Measurements from ENCODE around the gene CEP112.

Gene CEP112

DNA sequence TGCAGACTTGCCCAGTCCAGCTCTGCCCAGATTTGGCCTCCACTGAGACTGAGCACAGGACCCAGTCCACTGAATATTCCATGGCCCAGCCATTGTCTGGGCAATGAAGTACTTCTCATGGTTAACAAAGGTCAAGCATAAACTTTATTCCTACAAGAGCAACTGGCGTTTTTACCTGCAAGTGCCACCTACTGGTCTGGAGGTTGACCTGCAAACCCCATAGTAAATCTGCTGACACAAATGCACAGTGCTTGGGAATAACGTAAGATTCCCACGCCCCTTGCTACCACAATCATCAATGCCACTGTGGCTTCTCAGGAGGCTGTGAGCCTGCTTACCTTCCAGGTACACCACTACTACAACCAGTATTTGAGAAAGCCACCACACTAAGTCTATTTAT, 170.2 kb downstream of the CEP112 start:
- no peak overlapping the region for H3K27ac ChIP-seq
- TF ChIP-seq, protein P1, sequence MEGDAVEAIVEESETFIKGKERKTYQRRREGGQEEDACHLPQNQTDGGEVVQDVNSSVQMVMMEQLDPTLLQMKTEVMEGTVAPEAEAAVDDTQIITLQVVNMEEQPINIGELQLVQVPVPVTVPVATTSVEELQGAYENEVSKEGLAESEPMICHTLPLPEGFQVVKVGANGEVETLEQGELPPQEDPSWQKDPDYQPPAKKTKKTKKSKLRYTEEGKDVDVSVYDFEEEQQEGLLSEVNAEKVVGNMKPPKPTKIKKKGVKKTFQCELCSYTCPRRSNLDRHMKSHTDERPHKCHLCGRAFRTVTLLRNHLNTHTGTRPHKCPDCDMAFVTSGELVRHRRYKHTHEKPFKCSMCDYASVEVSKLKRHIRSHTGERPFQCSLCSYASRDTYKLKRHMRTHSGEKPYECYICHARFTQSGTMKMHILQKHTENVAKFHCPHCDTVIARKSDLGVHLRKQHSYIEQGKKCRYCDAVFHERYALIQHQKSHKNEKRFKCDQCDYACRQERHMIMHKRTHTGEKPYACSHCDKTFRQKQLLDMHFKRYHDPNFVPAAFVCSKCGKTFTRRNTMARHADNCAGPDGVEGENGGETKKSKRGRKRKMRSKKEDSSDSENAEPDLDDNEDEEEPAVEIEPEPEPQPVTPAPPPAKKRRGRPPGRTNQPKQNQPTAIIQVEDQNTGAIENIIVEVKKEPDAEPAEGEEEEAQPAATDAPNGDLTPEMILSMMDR (conservative IDR thresholded peaks at IDR 0.05; ENCODE audit: low read depth): no peak
- ChIA-PET POLR2A (ENCODE audit: low non-redundant PET) (no interaction called here), CTCF (interaction anchor here (0.6 kb wide), 1 partner anchor 447 kb away, joined by 4 read pairs; no protein-coding TSS in a partner anchor)
- DNase-seq (ENCODE audit: low spot score): no peak

DNA sequence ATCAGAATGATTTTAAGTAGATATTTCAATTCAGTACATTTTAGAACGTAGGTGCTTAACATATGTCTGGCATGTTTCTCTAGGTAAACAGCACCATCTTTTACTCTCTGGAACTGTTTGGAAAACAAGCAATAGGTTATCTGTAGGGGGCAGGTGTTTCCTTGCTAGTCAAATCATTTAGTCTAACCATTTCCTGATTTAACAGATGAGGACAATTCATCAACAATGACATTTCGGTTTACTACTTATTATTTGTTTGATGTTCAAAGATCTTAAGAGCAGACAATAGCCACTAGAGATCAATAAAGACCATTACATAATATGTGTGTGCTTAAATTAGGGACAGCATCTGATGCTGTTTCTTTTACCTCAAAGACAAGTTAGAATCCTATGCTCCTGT, 173.1 kb downstream of the CEP112 start:
- no peak overlapping the region for H3K27ac ChIP-seq
- TF ChIP-seq, protein P1 (conservative IDR thresholded peaks at IDR 0.05; ENCODE audit: low read depth): no peak
- POLR2A ChIA-PET (ENCODE audit: low non-redundant PET): no interaction called here
- DNase-seq (ENCODE audit: low spot score): no peak
- CTCF ChIA-PET: no interaction called here

DNA sequence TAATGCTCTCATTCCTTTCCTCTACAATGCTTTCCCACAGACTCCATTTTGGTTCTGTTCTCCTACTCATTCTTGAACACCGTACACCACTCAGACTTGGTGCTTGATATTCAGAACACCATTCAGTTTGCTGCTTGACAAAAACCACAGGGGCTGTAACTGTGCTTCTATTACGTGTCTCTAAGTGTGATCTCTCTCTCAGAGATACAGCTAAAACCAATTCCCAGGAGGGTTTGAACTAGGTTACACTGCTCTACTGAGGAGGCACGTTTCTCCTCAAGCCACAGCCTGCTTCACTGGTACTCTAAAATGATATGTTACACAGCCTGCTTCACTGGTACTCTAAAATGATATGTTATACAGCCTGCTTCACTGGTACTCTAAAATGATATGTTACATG, 175.7 kb downstream of the CEP112 start:
- DNase-seq (ENCODE audit: low spot score): no peak
- TF ChIP-seq, protein P1 (conservative IDR thresholded peaks at IDR 0.05; ENCODE audit: low read depth): no peak
- no peak overlapping the region for H3K27ac ChIP-seq
- POLR2A ChIA-PET (ENCODE audit: low non-redundant PET): no interaction called here
- CTCF ChIA-PET: no interaction called here

DNA sequence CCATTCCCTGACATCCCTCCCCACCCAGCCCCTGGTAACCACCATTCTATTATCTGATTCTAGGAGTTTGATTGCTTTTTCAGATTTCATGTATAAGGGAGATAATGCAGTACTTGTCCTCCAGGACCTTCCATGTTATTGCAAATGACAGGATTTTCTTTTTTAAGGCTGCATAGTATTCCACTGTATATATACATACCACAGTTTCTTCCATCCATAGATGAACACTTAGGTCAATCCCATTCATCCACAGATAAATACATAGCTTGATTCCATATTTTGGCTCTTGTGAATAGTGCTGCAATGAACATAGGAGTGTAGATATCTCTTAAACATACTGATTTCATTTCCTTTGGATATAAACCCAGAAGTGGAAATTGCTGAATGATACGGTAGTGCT, 183.3 kb downstream of the CEP112 start:
- ChIA-PET CTCF (no interaction called here), POLR2A (ENCODE audit: low non-redundant PET) (no interaction called here)
- H3K27ac ChIP-seq: no peak overlapping the region
- no peak for DNase-seq (ENCODE audit: low spot score)
- TF ChIP-seq, protein P1 (conservative IDR thresholded peaks at IDR 0.05; ENCODE audit: low read depth): no peak

DNA sequence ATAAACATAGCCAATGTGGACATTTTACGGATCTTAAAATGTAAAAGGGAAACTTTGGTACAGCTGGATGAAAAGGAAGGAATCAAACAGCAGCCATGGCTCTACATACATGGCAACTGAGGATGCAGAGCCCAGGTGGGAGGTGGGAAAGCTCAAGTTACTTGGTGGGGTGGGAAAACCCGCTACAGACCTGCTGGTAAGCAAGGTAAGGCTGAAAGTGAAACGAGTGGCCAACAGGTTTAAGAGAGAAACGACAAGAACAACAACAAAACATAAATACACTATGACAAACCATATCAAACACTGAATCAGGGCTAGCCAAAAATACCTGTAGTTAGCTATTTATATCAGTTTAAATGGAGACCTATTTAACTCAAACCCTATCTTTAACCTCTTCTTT, 185.3 kb downstream of the CEP112 start:
- ChIA-PET POLR2A (ENCODE audit: low non-redundant PET) (no interaction called here), CTCF (interaction anchor here (0.6 kb wide), 1 partner anchor 284 kb away, joined by 3 read pairs; no protein-coding TSS in a partner anchor)
- TF ChIP-seq, protein P1 (conservative IDR thresholded peaks at IDR 0.05; ENCODE audit: low read depth): no peak
- no peak overlapping the region for H3K27ac ChIP-seq
- DNase-seq (ENCODE audit: low spot score): no peak

DNA sequence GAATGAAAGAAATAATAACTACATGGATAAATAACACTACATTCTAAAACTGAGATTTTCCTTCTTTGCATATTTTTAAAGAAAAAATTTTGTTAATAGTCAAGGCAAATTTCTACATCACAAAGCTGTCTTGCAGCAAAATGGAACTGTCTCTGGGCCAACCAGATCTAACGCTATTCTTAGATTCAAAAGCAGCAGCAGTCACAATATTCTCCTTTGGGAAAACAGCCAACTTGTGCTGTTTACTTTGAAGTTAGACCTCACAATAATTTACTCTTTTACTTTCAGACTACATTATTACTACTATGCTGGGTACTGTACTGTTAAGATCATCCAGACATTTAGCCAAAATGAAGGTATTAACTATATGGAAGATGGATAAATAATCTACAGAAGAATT, 189.1 kb downstream of the CEP112 start:
- DNase-seq (ENCODE audit: low spot score): no peak
- POLR2A ChIA-PET (ENCODE audit: low non-redundant PET): no interaction called here
- TF ChIP-seq, protein P1 (conservative IDR thresholded peaks at IDR 0.05; ENCODE audit: low read depth): no peak
- no peak overlapping the region for H3K27ac ChIP-seq
- CTCF ChIA-PET: no interaction called here

DNA sequence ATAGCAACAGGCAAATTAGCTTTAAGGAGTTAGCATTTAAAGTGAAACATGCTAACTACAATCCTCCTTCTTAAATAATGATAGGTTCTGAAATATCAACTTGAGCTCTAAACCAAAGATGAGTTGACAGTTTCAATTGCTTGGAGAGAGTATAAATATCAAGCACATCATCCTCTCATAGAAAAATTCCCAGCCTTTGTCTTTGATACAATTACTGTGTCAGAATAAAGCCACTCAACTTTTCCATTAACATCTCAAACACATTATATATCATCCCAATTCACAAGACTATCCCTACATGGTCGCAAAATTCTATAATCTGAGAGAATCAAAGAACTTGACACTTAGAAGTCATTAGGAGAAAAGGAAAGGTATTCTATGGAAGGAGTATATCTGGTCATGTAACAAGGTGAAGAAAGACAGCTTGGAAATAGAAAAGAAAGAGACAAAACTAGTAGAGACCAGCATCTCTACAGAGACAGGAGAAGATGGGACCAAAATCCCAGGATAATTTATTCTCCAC, 189.8 kb downstream of the CEP112 start:
- DNase-seq (ENCODE audit: low spot score): no peak
- CTCF ChIA-PET: no interaction called here
- no peak overlapping the region for H3K27ac ChIP-seq
- POLR2A ChIA-PET (ENCODE audit: low non-redundant PET): no interaction called here
- TF ChIP-seq, protein P1 (conservative IDR thresholded peaks at IDR 0.05; ENCODE audit: low read depth): no peak
